NT2/D1 (cell line): Measurements from ENCODE around the gene MAN1A2.

ENCODE experiments used
- DNase-seq: peaks from one replicate; pipeline ENCODE4 v3.0.0-alpha.2; 2011; ENCODE audit warnings: low read depth, low spot score
- H3K27me3 ChIP-seq: 2 replicates; pipeline ENCODE4 v1.6.0; 2011; ENCODE audit warnings: mild to moderate bottlenecking; ENCODE audit not compliant: insufficient read length, insufficient read depth
- H3K36me3 ChIP-seq: 2 replicates; pipeline ENCODE4 v1.6.1; 2011; ENCODE audit warnings: mild to moderate bottlenecking, low read length, mixed read lengths; ENCODE audit not compliant: insufficient read depth, insufficient read length
- H3K4me1 ChIP-seq: 2 replicates; pipeline ENCODE4 v1.5.1; 2011; ENCODE audit not compliant: insufficient read depth, insufficient read length
- H3K4me3 ChIP-seq: 2 replicates; pipeline ENCODE4 v1.5.1; 2011; ENCODE audit warnings: low read depth; ENCODE audit not compliant: insufficient read length
- H3K9ac ChIP-seq: 2 replicates; pipeline ENCODE4 v1.6.0; 2011; ENCODE audit warnings: low read depth; ENCODE audit not compliant: insufficient read length
- H3K9me3 ChIP-seq: 2 replicates; pipeline ENCODE4 v1.5.1; 2011; ENCODE audit warnings: mild to moderate bottlenecking, low read length; ENCODE audit not compliant: insufficient read depth
- SUZ12 ChIP-seq: IDR thresholded peaks from 2 replicates; pipeline ENCODE4 v1.6.1; 2011; ENCODE audit not compliant: insufficient read length, insufficient read depth; ENCODE audit errors: extremely low read depth
- YY1 ChIP-seq: IDR thresholded peaks from 2 replicates; pipeline ENCODE4 v1.6.1; 2011; ENCODE audit not compliant: insufficient read length, insufficient read depth
- ZNF274 ChIP-seq: IDR thresholded peaks from 2 replicates; pipeline ENCODE4 v1.6.1; 2011; ENCODE audit warnings: mild to moderate bottlenecking, low read depth, low read length

MAN1A2 gene

GRCh38 chr1:117370509-117370908 is 3.3 kb downstream of the MAN1A2 start:
- no peak overlapping the region for H3K4me3 ChIP-seq
- no peaks in the 10 kb centered on the region for H3K4me1 ChIP-seq
- H3K9me3 ChIP-seq: no peaks in the 10 kb centered on the region

DNA sequence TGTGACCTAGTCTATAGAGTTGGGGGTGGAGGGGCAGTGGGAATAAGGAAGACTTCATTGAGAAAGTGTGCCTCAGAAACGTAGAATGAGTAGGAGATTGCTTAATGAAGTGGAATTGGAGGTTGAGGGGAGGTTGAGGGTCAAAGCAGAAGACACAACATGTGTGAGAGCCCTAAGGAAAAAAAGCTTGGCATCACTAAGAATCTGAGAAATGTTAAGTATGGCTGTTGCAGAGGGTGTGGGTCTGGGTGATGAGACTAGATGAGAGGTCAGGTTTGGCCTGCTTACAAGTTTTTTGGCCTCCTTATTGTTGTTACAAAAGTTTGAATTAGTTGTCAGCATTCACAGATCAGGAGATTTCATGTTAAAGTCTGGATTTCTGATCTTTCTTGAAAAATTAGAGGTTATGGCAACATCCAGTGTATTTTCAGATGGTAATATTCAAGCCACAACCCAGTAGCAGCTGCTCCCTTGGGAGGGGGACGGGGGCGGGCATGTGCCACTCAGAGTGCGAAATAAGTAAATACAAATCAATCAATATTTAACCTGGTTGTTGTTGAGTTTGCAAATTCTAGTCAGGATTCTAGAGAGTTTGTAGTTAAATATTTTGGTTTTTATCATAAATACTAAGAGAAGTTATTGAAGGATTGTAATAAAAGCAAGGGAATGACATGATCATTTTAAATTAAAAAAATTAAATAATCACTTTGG is 4.3 kb downstream of the MAN1A2 start:
- TF ChIP-seq SUZ12 (no peak), ZNF274 (no peak), YY1 (no peak)
- H3K4me3 ChIP-seq: no peak overlapping the region
- H3K9me3 ChIP-seq: no peaks in the 10 kb centered on the region
- DNase-seq: no peak
- H3K27me3 ChIP-seq: peaks cover 2% of the 10 kb centered on the region
- no peaks in the 10 kb centered on the region for H3K36me3 ChIP-seq
- no peaks in the 10 kb centered on the region for H3K4me1 ChIP-seq
- H3K9ac ChIP-seq: no peak overlapping the region

More at GRCh38 chr1:117370509-117370908, 3.3 kb downstream of the MAN1A2 start:
- DNase-seq: no peak
- peaks cover 2% of the 10 kb centered on the region for H3K27me3 ChIP-seq
- TF ChIP-seq SUZ12 (no peak), ZNF274 (no peak), YY1 (no peak)
- no peak overlapping the region for H3K9ac ChIP-seq
- no peaks in the 10 kb centered on the region for H3K36me3 ChIP-seq

GRCh38 chr1:117372863-117373412 is 5.7 kb downstream of the MAN1A2 start:
- H3K9ac ChIP-seq: no peak overlapping the region
- no peak overlapping the region for H3K4me3 ChIP-seq
- DNase-seq: no peak
- H3K9me3 ChIP-seq: no peaks in the 10 kb centered on the region
- no peaks in the 10 kb centered on the region for H3K27me3 ChIP-seq
- TF ChIP-seq YY1: no peak
- TF ChIP-seq SUZ12: no peak
- no peak for TF ChIP-seq ZNF274
- H3K4me1 ChIP-seq: no peaks in the 10 kb centered on the region
- no peaks in the 10 kb centered on the region for H3K36me3 ChIP-seq

GRCh38 chr1:117373932-117374331 is 6.7 kb downstream of the MAN1A2 start:
- Histone ChIP-seq H3K9me3 (no peaks in the 10 kb centered on the region), H3K4me1 (no peaks in the 10 kb centered on the region), H3K9ac (no peak overlapping the region), H3K27me3 (no peaks in the 10 kb centered on the region), H3K4me3 (no peak overlapping the region), H3K36me3 (no peaks in the 10 kb centered on the region)
- TF ChIP-seq SUZ12: no peak
- no peak for DNase-seq

DNA sequence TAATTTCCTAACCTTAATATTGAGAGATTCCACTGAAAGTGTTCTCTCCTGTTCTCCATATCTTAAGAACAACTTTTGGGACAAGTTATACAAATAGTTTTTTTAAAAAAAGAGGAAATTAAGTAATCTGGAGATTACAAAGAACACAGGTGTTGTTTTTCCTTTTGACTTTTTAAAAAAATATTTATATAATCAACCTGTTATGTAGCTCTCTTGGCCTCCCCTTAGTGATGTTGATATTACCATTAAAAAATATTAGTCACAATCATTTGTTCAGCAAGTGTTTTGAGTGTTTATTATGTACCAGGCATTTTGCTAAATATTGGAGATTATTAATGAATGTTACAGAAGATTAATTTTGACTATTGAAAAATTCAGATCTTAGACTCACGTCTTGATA is 8.1 kb downstream of the MAN1A2 start:
- Histone ChIP-seq H3K9ac (no peak overlapping the region), H3K4me3 (no peak overlapping the region), H3K4me1 (no peaks in the 10 kb centered on the region), H3K27me3 (no peaks in the 10 kb centered on the region), H3K9me3 (no peaks in the 10 kb centered on the region), H3K36me3 (no peaks in the 10 kb centered on the region)
- no peak for TF ChIP-seq SUZ12
- TF ChIP-seq ZNF274: no peak
- no peak for TF ChIP-seq YY1
- no peak for DNase-seq

- no peaks in the 10 kb centered on the region for H3K27me3 ChIP-seq
- H3K4me3 ChIP-seq: no peak overlapping the region
- no peaks in the 10 kb centered on the region for H3K36me3 ChIP-seq
- TF ChIP-seq SUZ12: no peak
- TF ChIP-seq YY1: no peak
- no peak for TF ChIP-seq ZNF274
- no peaks in the 10 kb centered on the region for H3K4me1 ChIP-seq
- peaks cover 14% of the 10 kb centered on the region for H3K9me3 ChIP-seq
- H3K9ac ChIP-seq: no peak overlapping the region
- DNase-seq: no peak
These were observed 19.9 kb downstream of the MAN1A2 start for GRCh38 chr1:117387060-117387633.

- H3K4me3 ChIP-seq: no peak overlapping the region
- H3K36me3 ChIP-seq: no peaks in the 10 kb centered on the region
- H3K27me3 ChIP-seq: no peaks in the 10 kb centered on the region
- H3K9me3 ChIP-seq: peaks cover 8% of the 10 kb centered on the region
- H3K4me1 ChIP-seq: no peaks in the 10 kb centered on the region
- no peak overlapping the region for H3K9ac ChIP-seq
- no peak for DNase-seq
- TF ChIP-seq ZNF274: no peak
- TF ChIP-seq YY1: no peak
- no peak for TF ChIP-seq SUZ12
These were observed 21.1 kb downstream of the MAN1A2 start for GRCh38 chr1:117388328-117388727.
